NCI-H748 (cell line): ENCODE data around the gene DOK5.

Source experiments
- DNase-seq: peaks from one replicate; lab custom pipeline; 2025; ENCODE audit not compliant: unreplicated experiment; lab: John Stamatoyannopoulos, UW

The DOK5 gene

GRCh38 chr20:54510541-54511129 is 35.2 kb downstream of the DOK5 start:
- no peak for DNase-seq

- no peak for DNase-seq
These were observed 37.3 kb downstream of the DOK5 start for GRCh38 chr20:54512694-54513093.

GRCh38 chr20:54514028-54514607 is 38.7 kb downstream of the DOK5 start:
- DNase-seq: no peak

- no peak for DNase-seq
These were observed 40.6 kb downstream of the DOK5 start for GRCh38 chr20:54515793-54516628.

GRCh38 chr20:54517241-54517975 is 42.0 kb downstream of the DOK5 start:
- no peak for DNase-seq

- no peak for DNase-seq
These were observed 49.5 kb downstream of the DOK5 start for GRCh38 chr20:54524849-54525248.

- no peak for DNase-seq
These were observed 50.7 kb downstream of the DOK5 start for GRCh38 chr20:54525916-54526590.

GRCh38 chr20:54526801-54527200 is 51.4 kb downstream of the DOK5 start:
- DNase-seq: no peak

GRCh38 chr20:54532573-54532972 is 57.2 kb downstream of the DOK5 start:
- no peak for DNase-seq

GRCh38 chr20:54534101-54534500 is 58.7 kb downstream of the DOK5 start:
- DNase-seq: no peak

- no peak for DNase-seq
These were observed 59.6 kb downstream of the DOK5 start for GRCh38 chr20:54535033-54535432.

- no peak for DNase-seq
These were observed 60.4 kb downstream of the DOK5 start for GRCh38 chr20:54535746-54536145.

GRCh38 chr20:54539521-54540046 is 64.2 kb downstream of the DOK5 start:
- DNase-seq: no peak

- DNase-seq: no peak
These were observed 68.0 kb downstream of the DOK5 start for GRCh38 chr20:54543369-54543768.

GRCh38 chr20:54545676-54546358 is 70.4 kb downstream of the DOK5 start:
- DNase-seq: no peak

- no peak for DNase-seq
These were observed 73.5 kb downstream of the DOK5 start for GRCh38 chr20:54548849-54549248.

GRCh38 chr20:54549658-54550326 is 74.4 kb downstream of the DOK5 start:
- no peak for DNase-seq

GRCh38 chr20:54550776-54551396 is 75.5 kb downstream of the DOK5 start:
- no peak for DNase-seq

- no peak for DNase-seq
These were observed 78.6 kb downstream of the DOK5 start for GRCh38 chr20:54554006-54554405.
